ENCODE results near the gene IGF1R. TPM values are rescaled to one million over a fixed set of nuclear protein-coding genes. Genes with fewer than 3 reads are reported as not detected.

The IGF1R gene
- total RNA-seq, 1 experiment from 2014 or later, result 16.3 TPM

DNA sequence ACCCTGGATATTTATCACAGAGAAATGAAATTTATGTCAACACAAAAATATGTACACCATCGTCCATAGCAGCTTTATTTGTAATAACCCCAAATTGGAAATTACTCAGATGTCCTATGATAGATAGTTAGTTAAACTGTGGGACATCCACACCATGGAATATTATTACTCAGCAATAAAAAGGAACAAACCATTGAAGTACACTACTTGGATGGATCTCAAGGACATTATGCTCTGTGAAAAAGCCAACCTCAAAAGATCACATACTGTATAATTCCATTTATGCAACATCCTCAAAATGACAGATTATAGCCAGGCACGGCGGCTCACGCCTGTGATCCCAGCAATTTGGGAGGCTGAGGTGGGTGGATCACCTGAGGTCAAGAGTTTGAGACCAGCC lies 246.0 kb downstream of the IGF1R start:
- POLR2A ChIA-PET, result no interaction called here
- CTCF ChIA-PET, result no interaction called here
- H4K20me1 ChIP-seq (ENCODE audit: insufficient read depth), result no peaks in the 10 kb centered on the region
- H3K4me2 ChIP-seq (ENCODE audit: low read length), result no peak overlapping the region
- H3K4me1 ChIP-seq (ENCODE audit: control insufficient read depth in 1 of 2, insufficient read depth in 2 of 2, low read length in 2 of 2), result peaks cover 26 to 36% of the 10 kb centered on the region in 2 experiments
- ATAC-seq, result no peak
- no peak for DNase-seq (ENCODE audit: low read depth, low spot score)
- no peak overlapping the region for H3K9ac ChIP-seq (ENCODE audit: low read length)
- intact Hi-C loops (cut with micrococcal nuclease), result no loop called here
- H3K4me3 ChIP-seq (replicated peaks in 1 of 2; ENCODE audit: low read depth in 1 of 2, low read length in 2 of 2), result no peak overlapping the region
- H3K9me2 ChIP-seq (ENCODE audit: insufficient read depth), result no peaks in the 10 kb centered on the region
- RAD21 ChIA-PET (ENCODE audit: low non-redundant PET in 1 of 2, low total read pairs in 2 of 2, uncharacterized antibody in 2 of 2, unreplicated experiment in 2 of 2), result no interaction called here
- no TSS peak for BruUV-seq (replicated peaks)
- no peak overlapping the region for H3K27ac ChIP-seq (ENCODE audit: low read depth, low read length)
- no peaks in the 10 kb centered on the region for H3K27me3 ChIP-seq (ENCODE audit: insufficient read depth, low read length)
- H3K36me3 ChIP-seq (ENCODE audit: control insufficient read depth in 1 of 2, insufficient read depth in 2 of 2, low read length in 2 of 2), result no peaks in the 10 kb centered on the region
- H3K9me3 ChIP-seq (ENCODE audit: control insufficient read depth in 1 of 2, insufficient read depth in 1 of 2, low read depth in 1 of 2, low read length in 2 of 2), result no peaks in the 10 kb centered on the region
- no peaks in the 10 kb centered on the region for H3K79me2 ChIP-seq (ENCODE audit: insufficient read depth, low read length)
- H2AFZ ChIP-seq (ENCODE audit: low read depth, low read length, poor library complexity, severe bottlenecking), result no peak overlapping the region
- TF ChIP-seq SRF (IDR thresholded peaks at IDR 0.05; ENCODE audit: low read depth) (no peak), ZFX (IDR thresholded peaks at IDR 0.05) (no peak), YY1 (IDR thresholded peaks at IDR 0.05; ENCODE audit: extremely low read depth, insufficient replicate concordance, low read depth, low read length) (no peak), MAX (IDR thresholded peaks at IDR 0.05) (no peak), SP1 (IDR thresholded peaks at IDR 0.05; ENCODE audit: low read depth) (no peak), TCF7L2 (IDR thresholded peaks at IDR 0.05; ENCODE audit: borderline replicate concordance, extremely low read depth, insufficient read depth, insufficient read length) (no peak), SIN3A (IDR thresholded peaks at IDR 0.05; ENCODE audit: low read depth) (no peak), POLR2AphosphoS5 (IDR thresholded peaks at IDR 0.05; ENCODE audit: low read depth, low read length) (no peak), ATF3 (IDR thresholded peaks at IDR 0.05) (no peak), CBX3 (IDR thresholded peaks at IDR 0.05; ENCODE audit: low read depth) (no peak), EGR1 (IDR thresholded peaks at IDR 0.05; ENCODE audit: low read depth) (no peak), CEBPB (IDR thresholded peaks at IDR 0.05; ENCODE audit: low read depth) (no peak), RAD21 (IDR thresholded peaks at IDR 0.05; ENCODE audit: low read depth) (no peak), ZBTB33 (IDR thresholded peaks at IDR 0.05; ENCODE audit: extremely low read depth, insufficient replicate concordance, low read length) (no peak), JUND (IDR thresholded peaks at IDR 0.05) (no peak), EZH2 (IDR thresholded peaks at IDR 0.05) (no peak), FOSL1 (IDR thresholded peaks at IDR 0.05; ENCODE audit: low read depth) (no peak)
- TF ChIP-seq, protein P1, sequence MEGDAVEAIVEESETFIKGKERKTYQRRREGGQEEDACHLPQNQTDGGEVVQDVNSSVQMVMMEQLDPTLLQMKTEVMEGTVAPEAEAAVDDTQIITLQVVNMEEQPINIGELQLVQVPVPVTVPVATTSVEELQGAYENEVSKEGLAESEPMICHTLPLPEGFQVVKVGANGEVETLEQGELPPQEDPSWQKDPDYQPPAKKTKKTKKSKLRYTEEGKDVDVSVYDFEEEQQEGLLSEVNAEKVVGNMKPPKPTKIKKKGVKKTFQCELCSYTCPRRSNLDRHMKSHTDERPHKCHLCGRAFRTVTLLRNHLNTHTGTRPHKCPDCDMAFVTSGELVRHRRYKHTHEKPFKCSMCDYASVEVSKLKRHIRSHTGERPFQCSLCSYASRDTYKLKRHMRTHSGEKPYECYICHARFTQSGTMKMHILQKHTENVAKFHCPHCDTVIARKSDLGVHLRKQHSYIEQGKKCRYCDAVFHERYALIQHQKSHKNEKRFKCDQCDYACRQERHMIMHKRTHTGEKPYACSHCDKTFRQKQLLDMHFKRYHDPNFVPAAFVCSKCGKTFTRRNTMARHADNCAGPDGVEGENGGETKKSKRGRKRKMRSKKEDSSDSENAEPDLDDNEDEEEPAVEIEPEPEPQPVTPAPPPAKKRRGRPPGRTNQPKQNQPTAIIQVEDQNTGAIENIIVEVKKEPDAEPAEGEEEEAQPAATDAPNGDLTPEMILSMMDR (IDR thresholded peaks at IDR 0.05 in 2 of 3, conservative IDR thresholded peaks at IDR 0.05 in 1 of 3; ENCODE audit: borderline replicate concordance in 1 of 3, insufficient read depth in 1 of 3, low read depth in 2 of 3, low read length in 2 of 3), result no peak
